ENCODE results near the gene HACD2.

Gene HACD2

DNA sequence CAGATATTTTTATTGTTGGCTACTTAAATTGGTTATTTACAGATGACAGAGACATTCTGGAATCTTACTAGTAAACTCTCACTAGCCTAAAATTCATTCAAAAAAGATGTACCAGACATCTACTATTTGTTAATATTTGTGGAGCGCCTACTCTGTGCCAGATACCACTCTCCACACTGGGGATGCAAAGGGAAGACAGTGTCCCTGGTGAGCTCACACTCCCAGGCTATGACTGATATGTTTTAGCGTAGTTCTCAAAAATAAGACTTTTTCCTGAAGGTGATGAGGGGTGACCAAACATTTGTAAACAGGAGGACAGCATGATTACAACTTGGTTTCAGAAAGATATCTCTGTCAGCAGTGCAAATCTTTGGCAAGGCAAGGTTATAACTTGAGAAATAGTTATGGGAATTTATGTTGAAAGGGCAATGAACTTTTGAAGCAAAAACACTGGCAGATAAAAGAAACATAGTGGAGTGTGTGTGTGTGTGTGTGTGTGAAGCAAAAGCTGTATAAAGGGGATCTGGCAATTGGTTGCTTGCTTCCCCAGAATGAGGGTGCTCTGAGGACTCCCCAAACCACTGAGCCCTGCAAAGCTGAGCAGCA is 51.2 kb downstream of the HACD2 start:
- no peaks in the 10 kb centered on the region for H3K36me3 ChIP-seq (replicated peaks; ENCODE audit: insufficient read depth, low read length)
- H3K4me1 ChIP-seq (ENCODE audit: low read length), result peaks cover 28% of the 10 kb centered on the region
- TF ChIP-seq, protein P1, sequence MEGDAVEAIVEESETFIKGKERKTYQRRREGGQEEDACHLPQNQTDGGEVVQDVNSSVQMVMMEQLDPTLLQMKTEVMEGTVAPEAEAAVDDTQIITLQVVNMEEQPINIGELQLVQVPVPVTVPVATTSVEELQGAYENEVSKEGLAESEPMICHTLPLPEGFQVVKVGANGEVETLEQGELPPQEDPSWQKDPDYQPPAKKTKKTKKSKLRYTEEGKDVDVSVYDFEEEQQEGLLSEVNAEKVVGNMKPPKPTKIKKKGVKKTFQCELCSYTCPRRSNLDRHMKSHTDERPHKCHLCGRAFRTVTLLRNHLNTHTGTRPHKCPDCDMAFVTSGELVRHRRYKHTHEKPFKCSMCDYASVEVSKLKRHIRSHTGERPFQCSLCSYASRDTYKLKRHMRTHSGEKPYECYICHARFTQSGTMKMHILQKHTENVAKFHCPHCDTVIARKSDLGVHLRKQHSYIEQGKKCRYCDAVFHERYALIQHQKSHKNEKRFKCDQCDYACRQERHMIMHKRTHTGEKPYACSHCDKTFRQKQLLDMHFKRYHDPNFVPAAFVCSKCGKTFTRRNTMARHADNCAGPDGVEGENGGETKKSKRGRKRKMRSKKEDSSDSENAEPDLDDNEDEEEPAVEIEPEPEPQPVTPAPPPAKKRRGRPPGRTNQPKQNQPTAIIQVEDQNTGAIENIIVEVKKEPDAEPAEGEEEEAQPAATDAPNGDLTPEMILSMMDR (IDR thresholded peaks at IDR 0.05; ENCODE audit: low read length), result no peak
- no peak for TF ChIP-seq EZH2phosphoT487 (IDR thresholded peaks at IDR 0.05; ENCODE audit: low read length)
- TF ChIP-seq EZH2 (optimal IDR thresholded peaks at IDR 0.05; ENCODE audit: low read depth, low read length), result no peak
- H3K27me3 ChIP-seq (replicated peaks; ENCODE audit: insufficient read depth, low read length), result no peaks in the 10 kb centered on the region
- no peak overlapping the region for H3K9ac ChIP-seq (ENCODE audit: low read length)
- H3K4me2 ChIP-seq (ENCODE audit: low read depth, low read length), result no peak overlapping the region
- no peaks in the 10 kb centered on the region for H3K9me2 ChIP-seq (replicated peaks; ENCODE audit: insufficient read depth, low read length)
- H3K79me2 ChIP-seq (ENCODE audit: low read length), result peaks cover 4% of the 10 kb centered on the region; the same call in 1 of the 2 replicates
- no peaks in the 10 kb centered on the region for H3K9me3 ChIP-seq (replicated peaks; ENCODE audit: insufficient read depth, low read length)
- H2AFZ ChIP-seq (ENCODE audit: low read length), result no peak overlapping the region
- H4K20me1 ChIP-seq (ENCODE audit: insufficient read depth, low read length), result no peaks in the 10 kb centered on the region
- H3F3A ChIP-seq (ENCODE audit: insufficient read depth, low read length), result no peaks in the 10 kb centered on the region
- no peak for DNase-seq
- H3K4me3 ChIP-seq (ENCODE audit: low read length), result no peak overlapping the region
- H3K27ac ChIP-seq (ENCODE audit: low read length), result peak overlapping the region; percentile 24; the same call in 1 of the 2 replicates

DNA sequence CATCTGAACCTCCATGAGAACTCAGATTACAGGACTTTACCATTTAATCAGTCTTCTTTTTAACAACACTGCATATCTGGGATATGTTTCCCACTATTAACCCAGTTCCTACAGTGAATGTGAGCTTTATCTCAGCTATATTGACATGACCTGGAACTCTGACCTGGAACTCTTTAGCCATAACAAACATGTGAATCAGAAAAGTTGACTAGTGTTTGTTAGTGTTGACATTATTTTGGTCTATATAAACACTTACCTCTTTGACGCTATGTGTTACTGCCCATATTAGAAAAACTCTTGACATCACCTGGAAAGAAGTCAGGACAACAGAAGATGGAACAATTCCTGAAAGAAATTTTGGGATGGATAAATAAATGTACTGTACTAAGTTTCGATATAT is 56.7 kb downstream of the HACD2 start:
- H3K36me3 ChIP-seq (replicated peaks; ENCODE audit: insufficient read depth, low read length), result no peaks in the 10 kb centered on the region
- H3F3A ChIP-seq (ENCODE audit: insufficient read depth, low read length), result peaks cover 17% of the 10 kb centered on the region
- H3K4me3 ChIP-seq (ENCODE audit: low read length), result no peak overlapping the region
- H3K9me3 ChIP-seq (replicated peaks; ENCODE audit: insufficient read depth, low read length), result no peaks in the 10 kb centered on the region
- no peaks in the 10 kb centered on the region for H3K9me2 ChIP-seq (replicated peaks; ENCODE audit: insufficient read depth, low read length)
- no peak for TF ChIP-seq EZH2phosphoT487 (IDR thresholded peaks at IDR 0.05; ENCODE audit: low read length)
- TF ChIP-seq, protein P1 (IDR thresholded peaks at IDR 0.05; ENCODE audit: low read length), result no peak
- TF ChIP-seq EZH2 (optimal IDR thresholded peaks at IDR 0.05; ENCODE audit: low read depth, low read length), result no peak
- H3K27ac ChIP-seq (ENCODE audit: low read length), result peak overlapping the region; percentile 86; the same call in 1 of the 2 replicates
- no peaks in the 10 kb centered on the region for H4K20me1 ChIP-seq (ENCODE audit: insufficient read depth, low read length)
- no peak overlapping the region for H3K9ac ChIP-seq (ENCODE audit: low read length)
- H2AFZ ChIP-seq (ENCODE audit: low read length), result no peak overlapping the region
- H3K4me2 ChIP-seq (ENCODE audit: low read depth, low read length), result no peak overlapping the region
- peaks cover 58% of the 10 kb centered on the region for H3K4me1 ChIP-seq (ENCODE audit: low read length)
- peaks cover 12% of the 10 kb centered on the region; the same call in 1 of the 2 replicates for H3K79me2 ChIP-seq (ENCODE audit: low read length)
- H3K27me3 ChIP-seq (replicated peaks; ENCODE audit: insufficient read depth, low read length), result no peaks in the 10 kb centered on the region
- DNase-seq, result no peak

DNA sequence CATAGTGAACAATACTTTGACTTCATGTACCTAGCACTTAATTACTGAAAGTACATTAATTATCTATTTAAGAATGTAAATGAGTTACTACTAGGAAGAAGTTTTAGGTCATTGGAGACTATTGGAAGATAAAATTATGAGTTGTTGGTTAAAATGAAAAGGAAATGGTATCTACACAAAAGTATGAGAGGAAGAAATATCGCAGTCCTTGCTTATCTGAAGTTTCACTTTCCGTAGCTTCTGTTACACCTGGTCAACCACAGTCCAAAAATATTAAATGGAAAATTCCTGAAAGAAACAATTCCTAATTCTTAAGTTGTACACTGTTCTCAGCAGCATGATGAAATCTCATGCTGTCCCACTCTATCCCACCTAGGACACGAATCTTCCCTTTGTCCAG is 57.8 kb downstream of the HACD2 start:
- Histone ChIP-seq H4K20me1 (ENCODE audit: insufficient read depth, low read length) (no peaks in the 10 kb centered on the region), H3K79me2 (ENCODE audit: low read length) (peaks cover 12% of the 10 kb centered on the region; the same call in 1 of the 2 replicates), H3K9me2 (replicated peaks; ENCODE audit: insufficient read depth, low read length) (no peaks in the 10 kb centered on the region), H3K4me2 (ENCODE audit: low read depth, low read length) (peak overlapping the region; percentile 72), H2AFZ (ENCODE audit: low read length) (no peak overlapping the region; the same call in 1 of the 2 replicates), H3F3A (ENCODE audit: insufficient read depth, low read length) (peaks cover 17% of the 10 kb centered on the region), H3K27ac (ENCODE audit: low read length) (peak overlapping the region; percentile 86), H3K9me3 (replicated peaks; ENCODE audit: insufficient read depth, low read length) (no peaks in the 10 kb centered on the region), H3K4me3 (ENCODE audit: low read length) (peak overlapping the region; percentile 38), H3K9ac (ENCODE audit: low read length) (peak overlapping the region; percentile 17; the same call in 1 of the 2 replicates), H3K36me3 (replicated peaks; ENCODE audit: insufficient read depth, low read length) (no peaks in the 10 kb centered on the region), H3K4me1 (ENCODE audit: low read length) (peaks cover 59% of the 10 kb centered on the region), H3K27me3 (replicated peaks; ENCODE audit: insufficient read depth, low read length) (no peaks in the 10 kb centered on the region)
- no peak for TF ChIP-seq EZH2phosphoT487 (IDR thresholded peaks at IDR 0.05; ENCODE audit: low read length)
- TF ChIP-seq, protein P1 (IDR thresholded peaks at IDR 0.05; ENCODE audit: low read length), result no peak
- TF ChIP-seq EZH2 (optimal IDR thresholded peaks at IDR 0.05; ENCODE audit: low read depth, low read length), result no peak
- peak; percentile 66 for DNase-seq
